ENCODE data around the gene RBM6. TPM values are rescaled to one million over a fixed set of nuclear protein-coding genes. Genes with fewer than 3 reads are reported as not detected.

Gene RBM6
- total and polyA plus RNA-seq, 9 of the 15 experiments (the other 6 are each of a cell fraction or from before 2014, with no cell fraction given) = 19.9 to 82.2 (median 57.8) TPM

GRCh38 chr3:49906073-49906743 lies 33.7 kb upstream of the RBM6 start (continued):
- TF ChIP-seq JUN (IDR thresholded peaks at IDR 0.05; ENCODE audit: borderline replicate concordance, low read depth, low read length) (no peak), JUN (CRISPR knock-in tag; IDR thresholded peaks at IDR 0.05; ENCODE audit: borderline replicate concordance) (no peak), SIRT6 (IDR thresholded peaks at IDR 0.05; ENCODE audit: low read depth, low read length) (no peak), ZNF311 (CRISPR knock-in tag; IDR thresholded peaks at IDR 0.05) (no peak), NR1H2 (CRISPR knock-in tag; IDR thresholded peaks at IDR 0.05) (no peak), DEAF1 (CRISPR knock-in tag; IDR thresholded peaks at IDR 0.05) (peak; percentile 41; the same call in 1 of the 2 replicates), PTTG1 (tag; IDR thresholded peaks at IDR 0.05; ENCODE audit: low read depth) (no peak), CTCF (IDR thresholded peaks at IDR 0.05 in 2 of 3, conservative IDR thresholded peaks at IDR 0.05 in 1 of 3; ENCODE audit: insufficient read depth in 2 of 3, low read depth in 1 of 3, low read length in 3 of 3) (peak; percentile 73 to 81 (median 80)), BCOR (IDR thresholded peaks at IDR 0.05) (no peak), RAD21 (CRISPR knock-in tag; conservative IDR thresholded peaks at IDR 0.05 in 1 of 2, IDR thresholded peaks at IDR 0.05 in 1 of 2) (peak; percentile 57 to 74), STAG1 (CRISPR knock-in tag; IDR thresholded peaks at IDR 0.05; ENCODE audit: borderline replicate concordance) (no peak), RBM25 (IDR thresholded peaks at IDR 0.05; ENCODE audit: low read depth, low read length, severe bottlenecking) (no peak), NELFE (IDR thresholded peaks at IDR 0.05; ENCODE audit: insufficient read depth, insufficient read length) (no peak), DACH1 (IDR thresholded peaks at IDR 0.05; ENCODE audit: partially characterized antibody) (no peak), FOS (IDR thresholded peaks at IDR 0.05; ENCODE audit: extremely low read depth, insufficient read length) (no peak), ZNF347 (CRISPR knock-in tag; IDR thresholded peaks at IDR 0.05; ENCODE audit: low read depth) (no peak), ELF1 (tag; IDR thresholded peaks at IDR 0.05) (no peak), POLR2G (IDR thresholded peaks at IDR 0.05; ENCODE audit: low read depth, low read length) (no peak), ZNF133 (CRISPR knock-in tag; IDR thresholded peaks at IDR 0.05) (no peak), NONO (IDR thresholded peaks at IDR 0.05; ENCODE audit: low read depth in 2 of 2, low read length in 1 of 2) (no peak), FOXK2 (conservative IDR thresholded peaks at IDR 0.05 in 1 of 2, IDR thresholded peaks at IDR 0.05 in 1 of 2; ENCODE audit: low read depth in 2 of 2) (peak in 1 of 2 experiments; percentile 22; a peak in 1 of 4 replicates), RBM22 (IDR thresholded peaks at IDR 0.05; ENCODE audit: low read depth, low read length, poor library complexity, severe bottlenecking) (no peak)
- TF ChIP-seq, protein P1, sequence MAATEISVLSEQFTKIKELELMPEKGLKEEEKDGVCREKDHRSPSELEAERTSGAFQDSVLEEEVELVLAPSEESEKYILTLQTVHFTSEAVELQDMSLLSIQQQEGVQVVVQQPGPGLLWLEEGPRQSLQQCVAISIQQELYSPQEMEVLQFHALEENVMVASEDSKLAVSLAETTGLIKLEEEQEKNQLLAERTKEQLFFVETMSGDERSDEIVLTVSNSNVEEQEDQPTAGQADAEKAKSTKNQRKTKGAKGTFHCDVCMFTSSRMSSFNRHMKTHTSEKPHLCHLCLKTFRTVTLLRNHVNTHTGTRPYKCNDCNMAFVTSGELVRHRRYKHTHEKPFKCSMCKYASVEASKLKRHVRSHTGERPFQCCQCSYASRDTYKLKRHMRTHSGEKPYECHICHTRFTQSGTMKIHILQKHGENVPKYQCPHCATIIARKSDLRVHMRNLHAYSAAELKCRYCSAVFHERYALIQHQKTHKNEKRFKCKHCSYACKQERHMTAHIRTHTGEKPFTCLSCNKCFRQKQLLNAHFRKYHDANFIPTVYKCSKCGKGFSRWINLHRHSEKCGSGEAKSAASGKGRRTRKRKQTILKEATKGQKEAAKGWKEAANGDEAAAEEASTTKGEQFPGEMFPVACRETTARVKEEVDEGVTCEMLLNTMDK (IDR thresholded peaks at IDR 0.05; ENCODE audit: borderline replicate concordance, insufficient read depth, low read depth, low read length, poor library complexity, severe bottlenecking) = peak; percentile 52
